Hematopoietic multipotent progenitor cell (in vitro differentiated cells): Measurements from ENCODE around the gene ELF2. TPM values are rescaled to one million over a fixed set of nuclear protein-coding genes. Genes with fewer than 3 reads are reported as not detected.
"Not testable (repeated sequence)": the region's sequence is repeated elsewhere in the genome, so short reads cannot be mapped to it uniquely, and the experiment has no call there.

ENCODE experiments used
- DNase-seq, 3 donors: peaks; one replicate each; pipeline ENCODE4 v3.0.0-alpha.2; 2011 to 2015; ENCODE audit warnings: low read depth in 2 of 3, low spot score in 2 of 3
- total RNA-seq: library from RNA; depleted of rRNA; stranded (reverse); fragments of >200 nt; gene quantifications from one replicate; pipeline ENCODE4 v1.2.3, GENCODE V29; 2012

Gene ELF2
- total RNA-seq, 1 donor, result 34.2 TPM

- peak in 1 of 3 donors; percentile 5 for DNase-seq
Measured at GRCh38 chr4:139144911-139145551, 32.0 kb downstream of the ELF2 start.

GRCh38 chr4:139144161-139144859, 32.7 kb downstream of the ELF2 start:
- DNase-seq, result peak in 2 of 3 donors; percentile 18 to 38

GRCh38 chr4:139142980-139143379, 34.0 kb downstream of the ELF2 start:
- no peak for DNase-seq

- DNase-seq, result no peak
Measured at GRCh38 chr4:139142087-139142486, 34.9 kb downstream of the ELF2 start.

- peak in 2 of 3 donors; percentile 25 to 42 for DNase-seq
Measured at GRCh38 chr4:139137763-139138162, 39.3 kb downstream of the ELF2 start.

GRCh38 chr4:139134403-139134802, 42.6 kb downstream of the ELF2 start:
- DNase-seq, result no peak

GRCh38 chr4:139131209-139131870, 45.7 kb downstream of the ELF2 start:
- no peak for DNase-seq

GRCh38 chr4:139129206-139129605, 47.8 kb downstream of the ELF2 start:
- DNase-seq, result no peak

- no peak for DNase-seq
Measured at GRCh38 chr4:139126898-139127297, 50.1 kb downstream of the ELF2 start.

- no peak for DNase-seq
Measured at GRCh38 chr4:139123910-139124309, 53.1 kb downstream of the ELF2 start.

- no peak for DNase-seq
Measured at GRCh38 chr4:139118365-139118764, 58.7 kb downstream of the ELF2 start.

- DNase-seq, result no peak
Measured at GRCh38 chr4:139115226-139115625, 61.8 kb downstream of the ELF2 start.

GRCh38 chr4:139114795-139115194, 62.2 kb downstream of the ELF2 start:
- DNase-seq, result not testable (repeated sequence)

GRCh38 chr4:139112650-139113049, 64.4 kb downstream of the ELF2 start:
- DNase-seq, result no peak

GRCh38 chr4:139108567-139109128, 68.4 kb downstream of the ELF2 start:
- no peak for DNase-seq

- peak; percentile 63 to 93 (median 84) for DNase-seq
Measured at GRCh38 chr4:139099366-139099982, 77.5 kb downstream of the ELF2 start.

GRCh38 chr4:139092271-139092670, 84.7 kb downstream of the ELF2 start:
- no peak for DNase-seq

GRCh38 chr4:139085141-139085540, 91.9 kb downstream of the ELF2 start:
- peak in 1 of 3 donors; percentile 30 for DNase-seq

- no peak for DNase-seq
Measured at GRCh38 chr4:139084804-139085093, 92.3 kb downstream of the ELF2 start.

- DNase-seq, result peak; percentile 71 to 93 (median 92)
Measured at GRCh38 chr4:139083956-139084803, 92.8 kb downstream of the ELF2 start.
